Body of pancreas (tissue), 4 donors: Measurements from ENCODE around the gene BRINP3.

Source experiments
- CTCF ChIP-seq, 7 experiments: fragments of 450-650 bp in 4 of 7; fragments of 200-600 bp in 3 of 7; sonication (generic) in 3 of 7; IDR thresholded peaks; one replicate each; pipeline ENCODE4 v1.5.1; 2016 to 2019; ENCODE audit warnings: antibody characterized with exemption in 7 of 7
- POLR2A ChIP-seq, 3 donors: fragments of 450-650 bp; IDR thresholded peaks; one replicate each; pipeline ENCODE4 v1.6.1; 2016; ENCODE audit warnings: antibody characterized with exemption in 3 of 3, mild to moderate bottlenecking in 2 of 3

- no peak for TF ChIP-seq CTCF (IDR thresholded peaks at IDR 0.05)
- no peak for TF ChIP-seq POLR2A (IDR thresholded peaks at IDR 0.05)
These were observed 1.3 kb downstream of the BRINP3 start for GRCh38 chr1:190476321-190476720.
